HCT116 (cell line): ENCODE results near the gene GNPDA1.

Experiments
- EGR1 ChIP-seq: IDR thresholded peaks from 2 replicates; pipeline ENCODE4 v1.6.1; 2012; ENCODE audit warnings: low read depth
- EZH2 ChIP-seq: fragments of 200-600 bp; sonication (generic); IDR thresholded peaks from 2 replicates; pipeline ENCODE4 v1.6.1; 2017; ENCODE audit warnings: antibody characterized with exemption, mixed run types
- POLR2A ChIP-seq: IDR thresholded peaks from 2 replicates; pipeline ENCODE4 v1.7.0; 2011; ENCODE audit warnings: borderline replicate concordance; ENCODE audit not compliant: insufficient read depth, insufficient read length; ENCODE audit errors: extremely low read depth
- ZNF274 ChIP-seq: fragments of 200-500 bp; sonication (Bioruptor generic); IDR thresholded peaks from 2 replicates; pipeline ENCODE4 v1.6.1; 2014; ENCODE audit warnings: mild to moderate bottlenecking, low read depth, low read length, inconsistent platforms
- TF ChIP-seq, protein P1 (sequence below), 3 experiments: fragments of 200-600 bp in 1 of 3; sonication (generic) in 1 of 3; IDR thresholded peaks in 2 of 3; conservative IDR thresholded peaks in 1 of 3; 2 replicates each; pipeline ENCODE4 v1.5.1; 2012 to 2017; ENCODE audit warnings: low read depth in 2 of 3, low read length in 2 of 3, antibody characterized with exemption in 1 of 3, borderline replicate concordance in 1 of 3, control low read depth in 1 of 3, mild to moderate bottlenecking in 1 of 3, mixed read lengths in 1 of 3, mixed run types in 1 of 3, moderate library complexity in 1 of 3; ENCODE audit not compliant: insufficient read depth in 1 of 3

- TF ChIP-seq EZH2 (no peak), EGR1 (no peak), ZNF274 (no peak), POLR2A (no peak)
- TF ChIP-seq, protein P1, sequence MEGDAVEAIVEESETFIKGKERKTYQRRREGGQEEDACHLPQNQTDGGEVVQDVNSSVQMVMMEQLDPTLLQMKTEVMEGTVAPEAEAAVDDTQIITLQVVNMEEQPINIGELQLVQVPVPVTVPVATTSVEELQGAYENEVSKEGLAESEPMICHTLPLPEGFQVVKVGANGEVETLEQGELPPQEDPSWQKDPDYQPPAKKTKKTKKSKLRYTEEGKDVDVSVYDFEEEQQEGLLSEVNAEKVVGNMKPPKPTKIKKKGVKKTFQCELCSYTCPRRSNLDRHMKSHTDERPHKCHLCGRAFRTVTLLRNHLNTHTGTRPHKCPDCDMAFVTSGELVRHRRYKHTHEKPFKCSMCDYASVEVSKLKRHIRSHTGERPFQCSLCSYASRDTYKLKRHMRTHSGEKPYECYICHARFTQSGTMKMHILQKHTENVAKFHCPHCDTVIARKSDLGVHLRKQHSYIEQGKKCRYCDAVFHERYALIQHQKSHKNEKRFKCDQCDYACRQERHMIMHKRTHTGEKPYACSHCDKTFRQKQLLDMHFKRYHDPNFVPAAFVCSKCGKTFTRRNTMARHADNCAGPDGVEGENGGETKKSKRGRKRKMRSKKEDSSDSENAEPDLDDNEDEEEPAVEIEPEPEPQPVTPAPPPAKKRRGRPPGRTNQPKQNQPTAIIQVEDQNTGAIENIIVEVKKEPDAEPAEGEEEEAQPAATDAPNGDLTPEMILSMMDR (IDR thresholded peaks at IDR 0.05 in 2 of 3, conservative IDR thresholded peaks at IDR 0.05 in 1 of 3; ENCODE audit: borderline replicate concordance in 1 of 3, insufficient read depth in 1 of 3, low read depth in 2 of 3, low read length in 2 of 3): no peak
Measured at GRCh38 chr5:141986072-141986471, 26.8 kb downstream of the GNPDA1 start.
